Inferior parietal cortex (tissue), 1 donor: ENCODE results near the gene HEMK1.

Experiments
- DNase-seq: peaks from one replicate; pipeline ENCODE4 v3.0.0-alpha.2; 2016; ENCODE audit errors: extremely low spot score

The HEMK1 gene

GRCh38 chr3:50602595-50603191, 33.4 kb downstream of the HEMK1 start:
- no peak for DNase-seq

DNA sequence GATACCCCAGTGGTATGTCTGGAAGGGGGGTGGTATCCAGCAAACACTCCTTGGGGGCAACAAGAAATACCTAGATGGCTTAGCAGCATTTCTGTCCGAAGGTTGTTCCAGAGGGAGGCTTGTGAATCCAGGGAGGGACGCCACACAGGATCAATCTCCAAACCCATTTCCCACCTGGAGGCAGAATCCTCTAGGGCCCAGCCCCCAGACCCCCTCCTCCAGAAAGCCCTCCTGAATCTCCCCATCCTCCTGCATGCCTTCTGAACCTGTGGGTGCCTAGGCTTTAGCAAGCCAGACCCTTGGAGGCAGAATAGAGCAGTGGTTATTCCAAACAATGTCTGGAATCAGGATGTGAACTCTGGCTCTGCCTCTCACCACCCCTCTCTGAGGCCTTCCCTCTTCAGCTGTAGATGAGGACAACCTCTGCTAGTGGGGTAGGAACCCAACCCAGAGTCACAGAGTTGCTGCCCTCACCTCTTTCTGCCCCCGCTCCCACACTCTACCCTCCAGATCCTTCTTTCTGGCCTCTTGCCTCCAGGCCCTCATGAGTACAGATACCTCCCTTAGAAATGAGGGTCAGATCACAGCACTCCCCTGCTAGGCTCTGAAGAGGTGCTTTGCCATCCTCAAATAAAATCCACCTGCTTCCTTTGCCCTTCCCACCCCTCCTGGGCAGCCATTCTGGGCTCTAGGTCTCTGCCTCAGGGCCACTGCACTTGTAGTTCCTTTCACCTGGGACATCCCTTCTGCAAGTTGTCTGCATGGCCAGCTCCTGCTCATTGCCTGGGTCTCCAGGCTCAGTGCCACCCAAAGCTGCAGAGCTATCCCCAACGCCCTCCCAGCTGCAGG, 34.2 kb downstream of the HEMK1 start:
- no peak for DNase-seq

GRCh38 chr3:50604110-50604621, 34.8 kb downstream of the HEMK1 start:
- no peak for DNase-seq

- DNase-seq, result no peak
These were observed 35.6 kb downstream of the HEMK1 start for GRCh38 chr3:50604628-50605588.

DNA sequence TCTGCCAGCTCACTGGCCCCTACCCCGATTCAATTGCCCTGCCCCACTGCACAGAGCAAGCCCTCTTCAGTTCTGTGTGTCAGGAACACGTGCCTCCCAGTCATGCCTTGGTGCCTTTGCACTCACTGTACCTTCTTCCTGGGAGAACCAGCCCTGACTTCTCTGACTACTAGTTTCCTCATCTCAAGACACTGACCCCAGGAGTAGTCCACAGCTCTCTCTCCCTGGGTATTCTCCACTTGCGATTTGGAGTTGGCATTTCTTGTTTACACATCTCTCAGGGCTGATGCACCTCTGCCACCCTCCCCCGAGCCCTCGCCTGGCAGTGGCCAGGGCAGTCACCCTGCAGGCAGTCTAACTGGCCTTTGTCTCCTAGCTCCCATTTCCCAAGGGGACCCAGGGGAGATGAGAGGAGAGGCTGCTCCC, 36.6 kb downstream of the HEMK1 start:
- no peak for DNase-seq

DNA sequence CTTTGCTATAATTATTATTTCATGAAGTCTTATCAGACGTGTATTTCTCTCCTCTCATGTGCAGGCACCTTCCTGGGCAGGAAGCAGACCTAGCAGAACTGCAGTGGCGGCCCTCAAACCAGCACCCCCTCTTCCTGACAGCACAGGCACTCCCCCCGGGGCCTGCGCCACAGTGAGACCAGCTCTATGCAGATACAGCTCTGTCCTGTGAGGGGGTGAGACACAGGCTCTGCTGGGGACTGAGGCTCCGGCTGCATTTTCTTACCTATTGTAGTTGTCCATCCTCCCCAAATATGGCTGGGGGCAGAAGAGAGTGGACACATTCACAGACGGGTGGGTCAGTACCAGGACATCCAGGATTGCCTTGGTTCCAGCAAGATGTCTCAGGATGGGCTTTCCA, 37.3 kb downstream of the HEMK1 start:
- no peak for DNase-seq

DNA sequence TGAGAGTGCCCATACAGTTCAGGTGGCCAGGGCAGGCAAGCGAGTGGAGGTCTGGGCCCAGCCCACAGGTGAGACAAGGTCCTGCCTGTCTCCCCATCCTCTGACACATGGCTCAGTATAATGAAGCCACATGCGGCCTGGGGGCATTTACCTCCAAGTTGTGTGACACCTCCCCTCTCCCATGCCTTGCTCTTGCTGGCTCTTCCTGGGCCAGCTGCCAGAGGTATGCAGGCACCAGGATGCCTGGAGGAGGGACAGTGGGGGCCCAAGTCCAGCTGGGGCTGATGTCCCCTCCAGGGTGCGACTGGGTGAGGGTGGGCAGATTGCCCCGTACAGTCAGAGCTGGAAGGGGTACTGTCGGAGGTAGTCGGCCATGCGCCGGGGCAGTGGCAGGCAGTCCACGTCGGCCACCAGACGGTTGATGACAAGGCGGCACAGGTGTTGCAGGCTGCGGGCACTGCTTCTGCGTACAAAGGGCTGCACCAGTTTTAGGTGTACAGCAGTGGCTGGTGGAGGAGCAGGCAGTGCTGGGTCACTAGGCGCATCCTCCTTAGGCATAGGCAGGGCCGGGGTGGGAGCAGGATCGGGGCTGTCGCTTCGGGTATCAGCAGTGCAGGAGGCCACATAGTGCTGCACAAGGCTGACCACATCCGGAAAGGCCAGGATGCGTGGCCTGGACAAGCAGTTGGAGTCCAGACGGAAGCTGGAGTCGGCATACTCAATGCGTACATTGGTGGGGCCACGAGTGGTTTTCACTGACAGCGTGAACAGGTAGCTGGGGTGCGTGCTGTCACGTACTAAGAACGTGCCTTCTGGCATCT, 38.2 kb downstream of the HEMK1 start:
- no peak for DNase-seq

- no peak for DNase-seq
These were observed 39.0 kb downstream of the HEMK1 start for GRCh38 chr3:50608278-50608677.

DNA sequence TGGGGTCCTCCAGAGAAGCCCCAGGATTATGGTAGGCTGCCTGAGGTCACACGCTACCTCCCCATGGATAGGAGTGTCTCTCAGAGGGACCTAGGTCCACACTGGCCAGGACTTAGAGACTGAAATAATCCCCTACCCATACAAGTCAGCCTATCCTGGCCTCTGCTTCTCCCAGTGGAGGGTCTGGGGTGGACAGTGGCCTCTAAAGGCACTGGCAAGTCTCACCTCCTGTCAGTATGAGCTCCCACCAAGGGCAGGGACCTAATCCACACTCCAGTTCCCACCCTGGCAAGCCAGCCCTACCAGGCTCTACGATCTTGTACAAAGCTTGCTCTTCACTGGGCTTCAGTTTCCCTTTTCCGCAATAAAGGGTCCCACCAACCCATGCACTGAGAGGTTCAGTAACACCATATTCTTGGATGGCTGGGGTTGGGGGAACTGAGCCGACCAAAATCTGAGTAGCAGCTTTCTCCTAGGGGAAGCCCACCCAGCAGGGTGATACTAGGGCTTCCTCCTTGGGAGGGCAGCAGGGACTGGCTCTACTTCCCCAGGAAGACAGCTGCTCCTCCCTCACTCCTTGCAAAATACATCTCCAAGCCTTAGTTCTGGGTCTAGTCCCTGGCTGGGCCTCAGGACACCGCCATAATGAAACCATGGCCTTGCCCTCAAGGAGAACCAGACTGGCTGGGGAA, 39.9 kb downstream of the HEMK1 start:
- no peak for DNase-seq

DNA sequence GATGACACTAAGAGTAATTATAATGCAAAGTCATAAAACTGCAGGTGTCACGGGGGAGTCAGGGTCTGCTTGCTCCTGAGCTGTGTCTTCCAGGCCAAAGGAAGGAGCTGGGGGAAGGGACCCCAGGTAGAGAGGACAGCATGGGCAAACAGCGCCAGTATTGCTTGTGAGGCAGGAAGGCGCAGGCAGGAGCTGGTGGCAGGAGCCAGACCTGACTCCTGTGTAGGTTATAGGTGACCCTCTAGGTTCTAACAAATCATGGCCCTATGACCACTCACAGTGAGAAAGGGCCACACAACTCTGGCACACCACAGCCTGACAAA, 40.4 kb downstream of the HEMK1 start:
- DNase-seq, result no peak

DNA sequence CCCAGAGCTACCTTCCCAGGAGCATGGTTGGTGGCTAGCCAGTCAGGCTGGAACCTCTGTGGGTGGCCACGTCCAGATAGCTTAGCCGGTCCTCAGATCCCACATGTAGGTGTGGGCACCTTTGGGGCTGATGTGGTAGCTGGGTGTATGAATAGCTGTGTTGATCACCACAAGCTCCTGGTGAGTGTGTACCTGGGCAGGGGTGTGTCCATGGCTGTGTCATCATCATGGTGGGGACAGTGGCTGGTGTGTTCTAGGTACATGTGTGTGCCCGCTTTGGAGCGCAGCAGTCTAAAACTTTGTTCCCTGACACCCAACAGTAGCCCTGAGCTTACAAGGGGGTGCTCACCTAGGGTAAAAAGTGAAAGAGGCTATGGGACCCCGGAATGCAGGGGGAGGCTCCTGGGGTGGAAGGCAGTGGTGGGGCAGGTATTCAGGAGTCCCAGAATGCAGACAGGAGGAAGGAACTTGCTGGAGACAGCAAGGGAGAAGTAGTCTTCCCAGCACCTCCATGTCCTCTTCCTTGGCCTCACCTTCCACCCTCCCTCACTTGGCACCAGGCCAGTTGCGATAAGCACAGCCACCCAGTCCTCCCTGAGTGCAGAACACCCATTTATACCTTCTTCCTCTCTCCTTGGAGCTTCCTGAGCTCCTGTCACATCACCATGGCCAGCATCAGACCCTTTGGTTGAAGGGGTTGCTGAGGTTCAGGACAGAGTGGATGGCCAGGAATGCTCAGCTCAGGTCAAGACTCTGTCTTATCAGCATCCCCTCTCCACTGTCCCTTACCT, 41.1 kb downstream of the HEMK1 start:
- no peak for DNase-seq

GRCh38 chr3:50610992-50611463, 41.7 kb downstream of the HEMK1 start:
- DNase-seq, result no peak

DNA sequence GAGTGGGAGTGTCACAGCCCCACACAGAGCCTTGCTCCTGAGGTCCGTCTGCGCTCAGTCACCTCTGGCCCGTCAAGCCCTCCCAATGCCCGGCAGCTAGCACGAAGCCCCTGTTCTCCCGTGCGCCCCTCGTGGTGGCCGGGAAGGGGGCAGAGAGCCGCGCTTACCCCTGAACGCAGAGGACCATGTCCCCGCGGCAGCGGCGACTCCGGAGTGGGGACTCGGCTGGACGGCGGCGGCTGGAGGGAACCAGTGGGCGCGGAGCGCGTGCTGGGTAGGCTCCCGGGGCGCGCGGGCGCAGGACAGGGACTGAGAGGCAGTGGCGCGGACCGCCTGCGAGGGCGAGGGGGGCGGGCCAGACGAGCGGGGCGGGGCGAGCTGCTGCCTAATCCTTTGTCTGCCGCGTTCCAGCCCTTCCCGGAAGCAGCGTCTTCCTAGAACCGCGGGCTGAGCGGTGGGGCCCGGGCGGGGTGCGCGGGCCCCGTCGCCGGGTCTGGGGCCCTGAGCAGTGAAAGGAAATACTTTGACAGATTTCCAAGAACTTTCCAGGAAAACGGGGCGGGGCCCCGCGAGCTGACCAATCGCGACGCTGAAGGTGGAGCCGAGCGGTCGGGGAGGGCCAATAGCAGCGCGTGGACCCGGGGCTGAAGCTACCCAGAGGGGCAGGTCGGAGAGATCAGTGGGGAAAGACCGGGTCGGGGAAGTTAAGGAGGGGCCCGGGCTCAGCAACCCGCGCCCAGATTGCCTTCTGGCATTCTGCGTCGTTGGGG, 42.3 kb downstream of the HEMK1 start, which contains the start of gene CISH:
Gene CISH (minus strand): TSS at position 311 of the 770 bp plus-strand sequence. CDS start 124 bp downstream, at position 187.
- DNase-seq, result peak; percentile 83

DNA sequence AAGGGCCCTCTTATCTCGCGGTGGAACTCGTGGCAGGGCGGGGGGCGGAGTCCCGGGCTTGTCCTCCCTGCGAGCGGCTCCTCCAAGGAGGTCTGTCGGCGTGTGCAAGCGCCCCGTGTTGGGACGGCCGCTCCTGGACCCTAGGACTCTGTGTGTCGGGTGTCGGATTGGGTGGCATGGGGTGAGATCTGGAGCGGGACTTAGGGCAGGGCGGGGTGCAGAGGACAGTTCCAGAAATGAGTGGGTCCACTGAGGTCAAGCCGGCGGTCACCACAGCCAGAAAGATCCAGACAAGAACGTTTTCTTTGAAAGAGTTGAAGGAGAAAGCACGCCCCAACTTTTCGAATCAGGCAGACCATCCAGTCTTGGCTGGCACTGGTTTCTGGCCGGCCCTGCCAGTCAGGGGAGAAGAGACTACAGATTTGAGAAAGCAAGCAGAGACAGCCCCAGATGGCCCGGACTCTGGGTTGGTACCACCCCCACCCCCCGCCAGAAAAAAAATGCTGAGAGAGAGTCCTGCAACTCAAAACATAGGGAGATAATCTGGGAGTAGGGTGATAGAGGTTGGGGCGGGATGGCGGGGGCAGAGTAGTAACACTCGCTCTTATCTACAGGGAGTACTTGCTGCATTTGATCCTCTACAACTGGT, 43.0 kb downstream of the HEMK1 start:
- no peak for DNase-seq

DNA sequence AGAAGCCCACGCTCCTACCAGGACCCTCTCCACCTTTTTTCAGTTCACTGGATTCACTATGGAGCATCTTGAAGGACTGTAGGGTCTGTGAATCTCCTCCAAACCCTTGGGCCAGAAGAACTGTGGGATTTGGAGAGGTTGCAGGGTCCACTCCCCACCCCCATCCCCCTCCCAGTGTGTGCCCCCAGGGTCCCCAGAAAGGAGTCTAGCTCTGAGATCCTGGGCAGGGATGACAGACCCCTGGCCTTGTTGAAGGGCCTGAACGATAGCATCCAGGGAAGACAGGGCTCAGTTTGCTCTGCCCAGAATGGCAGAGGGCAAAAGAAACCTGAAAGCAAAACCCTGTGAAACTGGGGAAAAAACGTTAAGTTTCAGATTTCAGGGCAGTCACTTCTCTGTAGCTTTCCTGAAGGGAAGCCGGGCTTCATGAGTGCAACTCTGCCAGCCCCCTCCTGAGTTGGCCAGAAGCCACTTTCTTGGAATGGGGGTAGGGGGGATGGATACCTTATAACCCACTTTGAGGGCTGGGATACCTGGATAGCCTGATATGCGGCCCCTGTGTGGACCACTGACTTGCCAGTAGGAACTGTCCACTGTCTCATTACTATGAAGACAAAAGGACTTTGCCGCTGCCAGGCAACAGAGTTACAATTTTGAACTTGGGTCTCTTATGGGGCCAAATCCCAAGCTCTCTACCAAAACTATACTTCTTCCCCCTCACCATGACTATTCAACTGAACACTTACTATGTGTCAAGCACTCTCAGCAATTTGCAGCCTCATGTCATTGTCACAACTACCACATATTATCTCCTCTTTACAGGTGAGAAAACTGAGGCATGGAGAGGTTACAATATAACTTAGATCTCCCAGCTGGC, 43.9 kb downstream of the HEMK1 start:
- DNase-seq, result no peak

DNA sequence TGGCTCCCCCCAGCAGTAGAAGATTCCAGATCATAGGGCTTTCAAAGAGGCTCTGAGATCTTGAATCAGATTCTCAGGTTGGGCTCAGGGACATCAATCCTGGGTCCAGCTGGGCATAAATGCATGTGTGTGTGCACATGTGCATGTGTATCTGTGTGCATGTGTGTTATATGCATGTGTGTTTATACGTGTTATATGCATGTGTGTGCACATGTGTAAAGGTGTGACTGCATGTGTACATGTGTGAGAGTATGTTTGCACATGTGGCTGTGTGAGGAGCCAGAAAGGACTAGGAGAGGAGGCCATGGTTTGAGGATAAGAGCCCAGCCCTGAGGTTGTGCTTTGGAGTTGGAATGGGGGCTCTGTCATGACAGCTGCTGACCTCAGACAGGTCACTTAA, 45.9 kb downstream of the HEMK1 start:
- no peak for DNase-seq
